Nephron progenitor cell (in vitro differentiated cells): ENCODE data around the gene BIN1.

Source experiments
- DNase-seq: peaks from one replicate; pipeline ENCODE4 v3.0.0; 2021
- H3K27ac Mint-ChIP-seq: 2 replicates; pipeline ENCODE4 v1.8.0; 2021; ENCODE audit warnings: mild to moderate bottlenecking, moderate library complexity, mixed read lengths
- H3K27me3 Mint-ChIP-seq: 2 replicates; pipeline ENCODE4 v1.8.0; 2021; ENCODE audit warnings: mild to moderate bottlenecking, low read depth, mixed read lengths; ENCODE audit not compliant: poor library complexity
- H3K36me3 Mint-ChIP-seq: 2 replicates; pipeline ENCODE4 v1.8.0; 2021; ENCODE audit warnings: low read depth, mixed read lengths
- H3K4me1 Mint-ChIP-seq: 2 replicates; pipeline ENCODE4 v1.8.0; 2021; ENCODE audit warnings: mixed read lengths
- H3K4me3 Mint-ChIP-seq: 2 replicates; pipeline ENCODE4 v1.8.0; 2021; ENCODE audit warnings: mild to moderate bottlenecking, moderate library complexity, mixed read lengths
- H3K9me3 Mint-ChIP-seq: 2 replicates; pipeline ENCODE4 v1.8.0; 2021; ENCODE audit warnings: mild to moderate bottlenecking, moderate library complexity, mixed read lengths
- TF ChIP-seq, protein P1 (sequence below): fragments of 200-600 bp; sonication (generic); IDR thresholded peaks from 2 replicates; pipeline ENCODE4 v1.5.0; 2021; ENCODE audit warnings: antibody characterized with exemption

Gene BIN1

DNA sequence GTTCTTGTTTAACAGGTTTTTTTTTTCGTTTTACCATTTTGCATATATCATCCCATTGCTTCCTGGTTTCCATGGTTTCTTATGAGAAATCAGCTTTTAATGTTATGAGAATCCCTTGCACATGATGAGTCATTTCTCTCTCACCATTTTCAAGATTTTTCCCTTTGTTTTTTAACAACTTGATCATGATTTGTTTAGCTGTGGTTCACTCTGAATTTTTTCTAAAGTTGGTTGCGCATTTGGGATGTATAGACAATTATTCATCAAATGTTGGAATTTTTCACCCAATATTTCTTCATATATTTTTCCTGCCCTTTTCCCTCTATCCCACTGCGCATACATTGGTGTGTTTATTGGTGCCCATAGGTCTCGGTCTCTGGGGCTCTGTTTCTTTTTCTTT, 42.4 kb upstream of the BIN1 start:
- no peak for DNase-seq
- no peak overlapping the region for H3K4me3 Mint-ChIP-seq
- H3K27me3 Mint-ChIP-seq, result peaks cover 2% of the 10 kb centered on the region
- H3K27ac Mint-ChIP-seq, result no peak overlapping the region
- TF ChIP-seq, protein P1, sequence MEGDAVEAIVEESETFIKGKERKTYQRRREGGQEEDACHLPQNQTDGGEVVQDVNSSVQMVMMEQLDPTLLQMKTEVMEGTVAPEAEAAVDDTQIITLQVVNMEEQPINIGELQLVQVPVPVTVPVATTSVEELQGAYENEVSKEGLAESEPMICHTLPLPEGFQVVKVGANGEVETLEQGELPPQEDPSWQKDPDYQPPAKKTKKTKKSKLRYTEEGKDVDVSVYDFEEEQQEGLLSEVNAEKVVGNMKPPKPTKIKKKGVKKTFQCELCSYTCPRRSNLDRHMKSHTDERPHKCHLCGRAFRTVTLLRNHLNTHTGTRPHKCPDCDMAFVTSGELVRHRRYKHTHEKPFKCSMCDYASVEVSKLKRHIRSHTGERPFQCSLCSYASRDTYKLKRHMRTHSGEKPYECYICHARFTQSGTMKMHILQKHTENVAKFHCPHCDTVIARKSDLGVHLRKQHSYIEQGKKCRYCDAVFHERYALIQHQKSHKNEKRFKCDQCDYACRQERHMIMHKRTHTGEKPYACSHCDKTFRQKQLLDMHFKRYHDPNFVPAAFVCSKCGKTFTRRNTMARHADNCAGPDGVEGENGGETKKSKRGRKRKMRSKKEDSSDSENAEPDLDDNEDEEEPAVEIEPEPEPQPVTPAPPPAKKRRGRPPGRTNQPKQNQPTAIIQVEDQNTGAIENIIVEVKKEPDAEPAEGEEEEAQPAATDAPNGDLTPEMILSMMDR, result no peak
- peaks cover 31% of the 10 kb centered on the region for H3K9me3 Mint-ChIP-seq
- H3K4me1 Mint-ChIP-seq, result peaks cover 34% of the 10 kb centered on the region
- peaks cover 8% of the 10 kb centered on the region for H3K36me3 Mint-ChIP-seq

DNA sequence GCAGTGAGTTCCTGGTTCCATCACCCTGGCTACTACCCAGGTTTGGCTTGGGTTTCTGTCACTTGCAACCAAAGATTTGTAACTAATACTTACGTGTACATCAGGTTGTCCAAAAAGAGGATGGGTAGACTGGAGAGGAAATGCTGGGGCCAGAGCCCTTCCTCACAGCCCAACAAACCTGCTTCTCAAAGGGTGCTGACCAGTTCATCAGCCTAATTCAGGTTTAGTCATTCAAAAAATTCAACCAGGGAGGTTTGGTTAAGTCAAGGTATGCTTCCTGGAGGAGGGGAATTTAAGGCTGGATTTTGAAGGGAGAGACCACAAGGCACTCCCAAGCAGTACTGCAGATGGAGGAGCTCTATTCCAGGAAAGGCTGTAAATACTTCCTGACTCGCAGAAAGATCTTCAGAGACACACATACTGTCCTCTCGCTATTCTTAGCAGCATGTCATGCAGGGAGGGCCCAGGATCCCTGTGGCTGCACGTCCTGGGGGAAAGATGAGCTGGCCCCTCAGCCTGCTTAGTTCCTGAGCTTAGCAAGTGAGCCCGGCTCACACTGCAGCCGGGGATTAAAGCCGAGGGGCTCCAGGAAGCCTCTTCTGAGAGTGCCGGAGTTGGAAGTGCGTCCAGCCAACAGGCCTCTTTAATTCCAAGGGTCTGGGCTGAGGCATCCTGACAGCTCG, 40.0 kb upstream of the BIN1 start:
- DNase-seq, result no peak
- Mint-ChIP-seq H3K27me3 (peaks cover 7% of the 10 kb centered on the region), H3K9me3 (peaks cover 26% of the 10 kb centered on the region), H3K4me3 (no peak overlapping the region), H3K27ac (no peak overlapping the region), H3K4me1 (peaks cover 36% of the 10 kb centered on the region), H3K36me3 (peaks cover 4% of the 10 kb centered on the region)
- TF ChIP-seq, protein P1, result no peak

DNA sequence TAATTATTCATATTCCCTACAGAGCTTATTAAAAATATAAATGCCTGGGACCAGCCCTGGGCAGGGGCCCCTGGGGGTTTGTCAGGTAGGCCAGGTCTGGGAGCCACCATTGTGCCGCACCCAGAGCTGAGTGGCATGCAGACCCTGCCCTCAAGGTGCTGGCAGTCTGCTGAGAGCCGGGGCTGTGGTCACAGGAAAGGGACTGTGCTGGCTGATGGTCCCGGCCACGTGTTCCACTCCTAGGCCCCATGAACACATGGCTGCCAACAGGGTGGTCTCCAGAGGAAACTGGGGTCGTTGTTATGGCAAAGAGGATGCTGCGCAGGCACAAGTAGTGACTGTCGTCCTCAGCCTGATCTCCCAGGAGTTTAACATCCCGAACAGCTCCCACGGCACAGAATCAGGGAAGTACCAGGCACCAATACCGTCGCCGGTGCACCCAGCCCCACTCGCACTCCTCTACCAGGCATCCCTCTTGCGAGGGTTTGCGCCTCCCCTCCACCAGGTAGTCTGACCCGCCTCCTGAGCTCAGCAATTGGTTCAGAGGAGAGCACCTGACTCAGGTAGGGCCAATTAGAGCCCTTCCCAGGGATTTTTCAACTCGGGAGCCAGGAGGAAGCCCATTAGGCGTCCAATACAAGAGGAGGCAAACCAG, 39.2 kb upstream of the BIN1 start:
- TF ChIP-seq, protein P1, result no peak
- peaks cover 36% of the 10 kb centered on the region for H3K4me1 Mint-ChIP-seq
- H3K27ac Mint-ChIP-seq, result no peak overlapping the region
- peaks cover 18% of the 10 kb centered on the region for H3K9me3 Mint-ChIP-seq
- peaks cover 7% of the 10 kb centered on the region for H3K27me3 Mint-ChIP-seq
- DNase-seq, result no peak
- H3K36me3 Mint-ChIP-seq, result no peaks in the 10 kb centered on the region
- no peak overlapping the region for H3K4me3 Mint-ChIP-seq

DNA sequence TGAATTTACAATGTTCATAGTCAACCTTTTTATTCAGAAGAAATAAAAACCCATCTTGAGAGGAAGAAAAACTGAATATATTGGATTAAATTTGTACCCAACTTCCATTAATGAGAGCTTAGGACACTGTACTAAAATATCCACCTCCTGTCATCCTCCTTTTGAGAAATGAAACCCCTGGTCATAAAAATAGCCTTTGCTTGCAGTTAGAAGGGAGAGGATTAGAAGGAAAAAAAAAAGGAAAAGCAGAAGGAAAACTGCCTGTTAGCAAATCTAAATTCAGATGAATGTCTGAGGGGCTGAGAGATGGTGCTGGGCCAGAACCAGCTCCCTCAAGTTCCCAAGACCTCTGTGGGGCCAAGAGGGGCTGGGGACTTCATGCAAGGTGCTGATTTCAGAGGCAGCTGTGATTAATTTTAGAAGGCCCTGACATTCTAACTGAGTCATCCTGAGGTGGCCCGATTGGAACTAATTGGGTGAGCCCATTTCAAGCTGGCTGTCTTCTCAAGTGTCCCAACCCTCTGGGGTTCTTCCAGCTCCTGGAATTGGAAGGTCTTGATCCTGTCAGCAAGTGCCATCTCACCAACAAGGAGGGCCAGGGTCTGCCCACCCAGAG, 38.4 kb upstream of the BIN1 start:
- TF ChIP-seq, protein P1, result no peak
- H3K4me3 Mint-ChIP-seq, result no peak overlapping the region

DNA sequence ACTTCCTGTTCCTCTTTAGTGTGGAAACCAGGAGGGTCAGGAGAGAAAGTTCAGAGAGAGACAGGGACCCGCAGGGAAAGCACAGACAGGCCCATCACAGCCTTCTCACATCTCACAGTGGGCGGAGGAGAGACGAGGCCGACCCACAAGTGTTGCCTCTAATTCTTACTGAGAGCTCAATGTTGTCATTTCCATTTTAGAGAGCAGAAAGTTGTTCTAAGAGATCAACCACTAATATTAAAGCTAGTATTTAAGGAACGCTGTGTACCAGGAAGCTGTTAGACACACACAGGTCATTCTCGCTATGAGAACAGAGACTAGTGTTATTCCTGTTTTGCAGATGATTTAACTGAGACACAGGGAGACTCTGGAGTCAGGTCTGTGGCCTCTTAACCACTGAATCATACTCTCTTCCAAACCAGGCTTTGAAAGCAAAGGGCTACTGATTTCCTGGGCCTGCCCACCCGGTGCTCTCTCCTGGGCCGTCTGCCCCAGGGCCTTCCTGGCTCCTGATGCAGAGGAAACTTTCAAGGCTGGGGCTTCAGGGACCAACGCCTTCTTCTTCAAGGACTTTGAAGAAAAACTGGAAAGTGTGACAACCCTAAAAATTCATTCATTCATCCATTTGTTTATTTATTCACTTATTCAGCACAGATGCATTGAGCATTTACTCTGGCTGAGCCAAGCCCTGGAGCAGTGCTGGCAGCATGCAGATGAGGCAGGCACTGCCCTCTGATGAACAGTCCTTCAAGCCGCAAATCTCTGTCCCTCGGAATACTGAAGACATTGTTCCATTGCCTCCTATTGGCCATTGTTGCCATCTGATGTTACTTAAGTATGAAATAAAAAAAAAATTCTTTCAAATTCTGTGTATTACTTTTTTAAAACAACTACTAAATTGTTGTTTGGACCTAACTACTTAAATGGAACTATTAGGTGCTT, 37.2 kb upstream of the BIN1 start:
- H3K27me3 Mint-ChIP-seq, result peaks cover 7% of the 10 kb centered on the region
- H3K36me3 Mint-ChIP-seq, result peaks cover 6% of the 10 kb centered on the region
- TF ChIP-seq, protein P1, result no peak
- H3K4me3 Mint-ChIP-seq, result no peak overlapping the region
- peaks cover 36% of the 10 kb centered on the region for H3K4me1 Mint-ChIP-seq
- no peak for DNase-seq
- H3K9me3 Mint-ChIP-seq, result peaks cover 6% of the 10 kb centered on the region
- peak overlapping the region; percentile 76 for H3K27ac Mint-ChIP-seq

More for the DNA sequence above, 38.4 kb upstream of the BIN1 start:
- Mint-ChIP-seq H3K9me3 (peaks cover 10% of the 10 kb centered on the region), H3K36me3 (no peaks in the 10 kb centered on the region), H3K4me1 (peaks cover 36% of the 10 kb centered on the region), H3K27me3 (peaks cover 7% of the 10 kb centered on the region), H3K27ac (peak overlapping the region; percentile 41)
- no peak for DNase-seq
